ENCODE data around the gene HECW1. TPM values are rescaled to one million over a fixed set of nuclear protein-coding genes. Genes with fewer than 3 reads are reported as not detected.

HECW1 gene
- total RNA-seq, 1 experiment from 2014 or later, result 2.7 TPM

DNA sequence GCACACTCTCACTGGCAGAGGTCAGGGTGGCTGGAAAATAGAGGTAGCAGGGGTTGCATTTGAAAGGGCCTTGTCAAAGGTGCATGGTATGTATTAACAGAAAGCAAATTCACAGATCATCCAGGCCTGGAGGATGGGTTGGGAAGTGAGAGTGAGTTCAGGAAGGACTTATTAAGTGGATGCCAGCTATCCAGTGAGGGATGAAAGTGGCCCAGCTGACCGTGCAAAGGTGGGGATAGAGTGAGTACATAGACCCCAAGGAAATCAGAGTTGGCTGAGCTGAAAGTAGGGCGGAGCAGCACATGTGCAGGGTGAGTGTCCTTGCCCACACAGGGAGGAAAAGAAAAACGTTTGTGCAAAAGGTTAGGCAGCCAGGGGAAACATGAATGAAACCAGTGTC lies 58.1 kb downstream of the HECW1 start:
- no TSS peak for BruUV-seq (replicated peaks)

GRCh38 chr7:43175570-43176200 lies 63.2 kb downstream of the HECW1 start:
- no peak overlapping the region for H3K4me3 ChIP-seq
- no peaks in the 10 kb centered on the region for H3K36me3 ChIP-seq (ENCODE audit: low read depth)
- 0 out of 2 replicates have a peak, but pooled peaks cover 3% of the 10 kb centered on the region for H4K20me1 ChIP-seq (ENCODE audit: insufficient read depth)
- no peak overlapping the region for H3K4me2 ChIP-seq
- H3K27me3 ChIP-seq (ENCODE audit: insufficient read depth, low read depth), result peaks cover 78% of the 10 kb centered on the region
- intact Hi-C loops (cut with micrococcal nuclease; ENCODE audit: unreplicated experiment), result no loop called here
- H3K79me2 ChIP-seq (ENCODE audit: low read depth), result no peaks in the 10 kb centered on the region
- BruUV-seq (replicated peaks), result no TSS peak
- no peaks in the 10 kb centered on the region for H3K9me2 ChIP-seq (ENCODE audit: insufficient read depth)
- no peaks in the 10 kb centered on the region for H3K9me3 ChIP-seq (ENCODE audit: insufficient read depth, low read depth)
- ChIA-PET CTCF (no interaction called here), POLR2A (ENCODE audit: unreplicated experiment) (interaction anchor here (0.6 kb wide), 1 partner anchor 244 kb away, joined by 17 read pairs; no protein-coding TSS in a partner anchor)
- no peaks in the 10 kb centered on the region for H3F3A ChIP-seq (ENCODE audit: insufficient read depth, low read depth)
- no peak for TF ChIP-seq EZH2 (IDR thresholded peaks at IDR 0.05; ENCODE audit: low read depth)
- TF ChIP-seq CTCF (conservative IDR thresholded peaks at IDR 0.05), result no peak
- H3K4me1 ChIP-seq (replicated peaks; ENCODE audit: insufficient read depth), result no peaks in the 10 kb centered on the region
- H3K27ac ChIP-seq, result no peak overlapping the region
- no peak overlapping the region for H2AFZ ChIP-seq
- no peak for DNase-seq

More for the DNA sequence above, 58.1 kb downstream of the HECW1 start:
- CTCF ChIA-PET, result no interaction called here
- Histone ChIP-seq H4K20me1 (ENCODE audit: insufficient read depth) (no peaks in the 10 kb centered on the region), H2AFZ (peak overlapping the region; percentile 28; the same call in 1 of the 2 replicates), H3F3A (ENCODE audit: insufficient read depth, low read depth) (no peaks in the 10 kb centered on the region), H3K79me2 (ENCODE audit: low read depth) (no peaks in the 10 kb centered on the region), H3K27ac (no peak overlapping the region), H3K27me3 (ENCODE audit: insufficient read depth, low read depth) (peaks cover 65% of the 10 kb centered on the region), H3K9me2 (ENCODE audit: insufficient read depth) (no peaks in the 10 kb centered on the region), H3K36me3 (ENCODE audit: low read depth) (no peaks in the 10 kb centered on the region), H3K4me2 (no peak overlapping the region), H3K4me3 (no peak overlapping the region), H3K9me3 (ENCODE audit: insufficient read depth, low read depth) (no peaks in the 10 kb centered on the region), H3K4me1 (replicated peaks; ENCODE audit: insufficient read depth) (no peaks in the 10 kb centered on the region)
- intact Hi-C loops (cut with micrococcal nuclease; ENCODE audit: unreplicated experiment), result no loop called here
- TF ChIP-seq CTCF (conservative IDR thresholded peaks at IDR 0.05) (no peak), EZH2 (IDR thresholded peaks at IDR 0.05; ENCODE audit: low read depth) (no peak)
- POLR2A ChIA-PET (ENCODE audit: unreplicated experiment), result no interaction called here
- DNase-seq, result no peak

GRCh38 chr7:43179393-43179792 lies 66.9 kb downstream of the HECW1 start:
- H3K9me2 ChIP-seq (ENCODE audit: insufficient read depth), result no peaks in the 10 kb centered on the region
- ChIA-PET CTCF (no interaction called here), POLR2A (ENCODE audit: unreplicated experiment) (no interaction called here)
- BruUV-seq (replicated peaks), result no TSS peak
- no peak for DNase-seq
- H3K9me3 ChIP-seq (ENCODE audit: insufficient read depth, low read depth), result no peaks in the 10 kb centered on the region
- H3K4me2 ChIP-seq, result no peak overlapping the region
- no peaks in the 10 kb centered on the region for H3K4me1 ChIP-seq (replicated peaks; ENCODE audit: insufficient read depth)
- peaks cover 69% of the 10 kb centered on the region for H3K27me3 ChIP-seq (ENCODE audit: insufficient read depth, low read depth)
- H3K27ac ChIP-seq, result no peak overlapping the region
- H3K79me2 ChIP-seq (ENCODE audit: low read depth), result no peaks in the 10 kb centered on the region
- H3K4me3 ChIP-seq, result no peak overlapping the region
- intact Hi-C loops (cut with micrococcal nuclease; ENCODE audit: unreplicated experiment), result no loop called here
- no peaks in the 10 kb centered on the region for H3F3A ChIP-seq (ENCODE audit: insufficient read depth, low read depth)
- H3K36me3 ChIP-seq (ENCODE audit: low read depth), result no peaks in the 10 kb centered on the region
- 0 out of 2 replicates have a peak, but pooled peaks cover 3% of the 10 kb centered on the region for H4K20me1 ChIP-seq (ENCODE audit: insufficient read depth)
- no peak overlapping the region for H2AFZ ChIP-seq
- no peak for TF ChIP-seq CTCF (conservative IDR thresholded peaks at IDR 0.05)

All from PC-9 (cell line).